PFSK-1 (cell line): ENCODE measurements around the gene PHACTR1.

Experiments used
- POLR2AphosphoS5 ChIP-seq: IDR thresholded peaks from 2 replicates; pipeline ENCODE4 v1.6.1; 2012; ENCODE audit warnings: low read depth, mild to moderate bottlenecking, control low read depth, low read length, moderate library complexity
- TAF1 ChIP-seq: IDR thresholded peaks from 2 replicates; pipeline ENCODE4 v1.6.1; 2012; ENCODE audit warnings: low read length, control low read depth, borderline replicate concordance; ENCODE audit not compliant: insufficient read depth

- no peak for TF ChIP-seq TAF1
- TF ChIP-seq POLR2AphosphoS5, result no peak
These were observed 360.6 kb downstream of the PHACTR1 start for GRCh38 chr6:13077117-13077516.
